Erythroblast (primary cell): ENCODE results near the gene STT3B.
"Not testable (repeated sequence)": the region's sequence is repeated elsewhere in the genome, so short reads cannot be mapped to it uniquely, and the experiment has no call there.

ENCODE experiments used
- DNase-seq, 2 experiments: peaks; one replicate each; lab custom pipeline; 2025; lab: John Stamatoyannopoulos, UW
- GATA1 ChIP-seq: IDR thresholded peaks from 2 replicates; pipeline ENCODE4 v1.6.1; 2011; ENCODE audit warnings: low read depth, mild to moderate bottlenecking, control low read depth, low read length, moderate library complexity
- POLR2A ChIP-seq: IDR thresholded peaks from 2 replicates; pipeline ENCODE4 v1.6.1; 2011; ENCODE audit warnings: mild to moderate bottlenecking, low read length

Gene STT3B

GRCh38 chr3:31505371-31506048 is 27.2 kb upstream of the STT3B start:
- TF ChIP-seq POLR2A: no peak
- TF ChIP-seq GATA1: no peak
- no peak for DNase-seq

GRCh38 chr3:31506515-31506914 is 26.2 kb upstream of the STT3B start:
- DNase-seq: not testable (repeated sequence)

GRCh38 chr3:31508452-31509146 is 24.1 kb upstream of the STT3B start:
- no peak for DNase-seq
- TF ChIP-seq POLR2A (no peak), GATA1 (no peak)

- DNase-seq: no peak
- TF ChIP-seq GATA1: no peak
- TF ChIP-seq POLR2A: no peak
These were observed 23.5 kb upstream of the STT3B start for GRCh38 chr3:31509147-31509728.

DNA sequence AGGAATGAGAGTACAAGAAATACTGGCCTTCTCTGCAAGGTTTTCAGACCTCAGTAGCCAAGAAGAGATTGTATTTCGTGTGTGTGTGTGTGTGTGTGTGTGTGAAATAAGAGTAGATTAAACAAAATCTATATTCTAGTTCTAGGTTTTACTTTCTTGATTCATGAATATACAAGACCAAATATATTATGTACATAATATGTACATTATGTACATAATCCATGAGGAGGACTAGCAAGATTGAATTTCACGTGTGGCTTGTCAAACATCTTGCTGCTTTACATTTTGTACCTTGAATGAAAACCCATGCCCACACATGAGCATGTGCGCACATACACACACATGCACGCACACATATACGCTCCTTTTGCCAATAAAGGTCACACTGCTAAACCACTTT is 18.2 kb upstream of the STT3B start:
- TF ChIP-seq POLR2A (no peak), GATA1 (no peak)
- DNase-seq: no peak

- DNase-seq: no peak
- TF ChIP-seq POLR2A (no peak), GATA1 (no peak)
These were observed 17.0 kb upstream of the STT3B start for GRCh38 chr3:31515486-31516284.

DNA sequence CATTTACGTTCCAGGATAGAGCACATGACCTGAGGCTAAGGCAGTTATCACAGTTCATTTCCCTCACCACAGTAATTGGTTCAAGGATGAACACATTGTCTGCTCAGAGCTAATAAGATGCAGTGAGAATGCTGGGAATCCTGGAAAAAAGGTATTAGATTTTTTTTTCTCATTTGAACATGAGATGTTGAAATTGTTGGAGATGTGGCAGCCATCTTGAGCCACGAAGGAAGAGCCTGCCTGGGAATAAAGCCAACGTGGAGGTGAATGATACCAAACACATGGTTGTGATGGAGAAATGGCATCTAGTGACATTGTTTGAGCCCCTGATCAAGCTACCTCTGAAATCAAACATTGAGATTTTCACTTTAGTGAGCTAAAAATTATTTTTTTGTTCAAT is 16.0 kb upstream of the STT3B start:
- DNase-seq: no peak
- TF ChIP-seq POLR2A: no peak
- no peak for TF ChIP-seq GATA1

GRCh38 chr3:31521468-31521867 is 11.3 kb upstream of the STT3B start:
- no peak for DNase-seq
- no peak for TF ChIP-seq GATA1
- no peak for TF ChIP-seq POLR2A

- TF ChIP-seq POLR2A: no peak
- TF ChIP-seq GATA1: no peak
- DNase-seq: peak in 1 of 2 experiments; percentile 7
These were observed 10.6 kb upstream of the STT3B start for GRCh38 chr3:31522152-31522551.

DNA sequence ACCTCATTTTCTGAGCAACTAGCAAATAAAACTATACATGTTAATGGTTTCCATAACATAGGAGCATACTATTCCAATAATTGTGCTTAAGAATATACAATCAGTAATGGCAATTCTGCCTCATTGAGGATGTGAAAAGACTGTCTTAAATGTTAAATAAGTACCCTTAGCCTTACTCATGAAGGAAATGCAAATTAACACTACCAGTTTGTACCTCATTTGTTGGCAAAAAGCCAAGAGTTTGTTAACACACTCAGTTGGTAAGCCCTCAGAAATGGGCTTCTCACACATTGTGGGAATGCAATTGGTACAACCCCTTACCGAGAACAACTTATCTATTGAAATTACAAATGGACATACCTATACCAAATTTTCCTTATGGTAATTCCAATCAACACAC is 9.2 kb upstream of the STT3B start:
- TF ChIP-seq GATA1 (no peak), POLR2A (no peak)
- DNase-seq: no peak

DNA sequence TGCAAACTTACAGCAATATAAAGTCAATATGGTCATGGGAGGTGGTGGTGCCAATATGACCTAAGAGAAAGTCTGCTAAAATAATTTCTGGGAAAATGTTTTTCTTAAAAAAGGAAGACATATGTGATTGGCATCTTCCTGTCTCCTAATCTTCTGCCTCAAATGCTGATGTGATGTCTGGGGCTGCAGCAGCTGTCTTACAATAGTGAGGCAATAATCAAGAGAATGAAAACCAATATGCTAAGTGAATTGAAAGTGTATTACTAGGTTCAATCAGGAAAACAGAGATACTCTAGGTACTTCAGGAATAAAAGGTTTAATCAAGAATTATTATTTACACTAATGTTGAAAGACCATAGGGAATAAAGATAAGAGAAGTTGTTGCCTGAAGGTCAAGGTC is 7.2 kb upstream of the STT3B start:
- no peak for DNase-seq
- TF ChIP-seq GATA1 (no peak), POLR2A (no peak)

DNA sequence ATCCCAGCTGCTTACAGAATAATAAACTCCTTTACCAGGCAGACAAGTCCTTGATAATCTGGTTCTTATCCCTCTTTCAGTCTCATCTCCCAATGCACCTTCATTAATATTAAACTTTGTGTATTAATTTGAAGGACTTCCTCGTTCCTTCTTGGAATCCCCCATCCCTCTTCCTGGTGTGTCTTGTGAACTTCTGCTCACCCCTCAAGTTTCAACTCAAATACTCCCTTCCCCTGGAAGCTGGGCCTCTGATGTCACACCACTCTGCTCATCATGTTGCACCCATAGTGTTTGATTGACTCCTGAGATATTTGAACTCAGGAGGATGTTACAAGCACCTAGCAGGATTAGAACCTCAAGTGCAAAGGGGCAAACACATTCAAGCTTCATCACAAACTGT is 3.3 kb upstream of the STT3B start:
- DNase-seq: no peak
- no peak for TF ChIP-seq POLR2A
- TF ChIP-seq GATA1: no peak

DNA sequence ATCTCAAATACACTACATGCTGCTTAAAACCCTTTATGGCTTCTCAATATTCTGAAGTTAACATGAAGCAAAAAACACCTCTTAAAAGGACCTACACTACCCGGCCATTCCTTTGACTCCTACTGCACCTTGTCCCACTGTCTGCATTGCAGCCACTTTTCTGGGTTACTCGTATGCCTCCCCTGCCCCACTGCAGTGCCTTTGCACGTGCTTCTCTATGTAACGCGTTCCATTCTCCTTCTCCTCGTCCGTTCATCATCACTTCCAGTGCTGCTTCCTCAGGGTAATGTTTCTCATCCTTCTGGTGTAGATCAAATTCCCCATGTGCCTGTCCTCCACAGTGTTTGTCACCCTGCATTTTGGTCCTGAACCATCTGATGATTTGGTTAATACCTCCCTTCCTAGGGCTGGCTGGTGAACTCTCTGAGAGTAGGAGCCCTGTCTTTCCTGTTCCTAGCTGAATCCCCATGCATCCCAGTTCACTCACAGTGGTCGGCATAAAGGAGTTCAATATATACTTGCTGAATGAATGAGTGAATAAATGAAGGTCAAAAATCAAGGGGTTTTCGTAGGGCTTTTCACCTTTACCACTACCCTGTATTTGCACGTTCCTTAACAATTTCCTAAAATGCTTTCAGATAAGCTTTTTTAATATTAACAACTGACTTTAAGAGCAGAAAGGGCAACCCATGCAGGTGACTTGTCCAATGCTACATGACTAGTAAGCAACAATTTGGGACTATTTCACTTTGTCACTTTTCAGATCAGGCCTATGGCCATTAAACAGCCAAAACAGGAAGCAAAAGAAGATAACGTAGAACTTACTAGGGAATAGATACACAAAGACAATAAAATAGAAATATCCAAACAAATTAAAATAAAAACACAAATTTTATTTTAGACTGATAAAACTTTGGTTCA is 2.4 kb upstream of the STT3B start:
- TF ChIP-seq GATA1 (no peak), POLR2A (no peak)
- DNase-seq: peak; percentile 40 to 52

GRCh38 chr3:31530960-31531335 is 1.8 kb upstream of the STT3B start:
- TF ChIP-seq POLR2A: no peak
- TF ChIP-seq GATA1: no peak
- peak; percentile 46 to 62 for DNase-seq
